ENCODE data around the gene HYPK.
"Not testable (repeated sequence)": the region's sequence is repeated elsewhere in the genome, so short reads cannot be mapped to it uniquely, and the experiment has no call there.

The HYPK gene

GRCh38 chr15:43795197-43795596, 5.2 kb upstream of the HYPK start:
- TF ChIP-seq, protein P1, sequence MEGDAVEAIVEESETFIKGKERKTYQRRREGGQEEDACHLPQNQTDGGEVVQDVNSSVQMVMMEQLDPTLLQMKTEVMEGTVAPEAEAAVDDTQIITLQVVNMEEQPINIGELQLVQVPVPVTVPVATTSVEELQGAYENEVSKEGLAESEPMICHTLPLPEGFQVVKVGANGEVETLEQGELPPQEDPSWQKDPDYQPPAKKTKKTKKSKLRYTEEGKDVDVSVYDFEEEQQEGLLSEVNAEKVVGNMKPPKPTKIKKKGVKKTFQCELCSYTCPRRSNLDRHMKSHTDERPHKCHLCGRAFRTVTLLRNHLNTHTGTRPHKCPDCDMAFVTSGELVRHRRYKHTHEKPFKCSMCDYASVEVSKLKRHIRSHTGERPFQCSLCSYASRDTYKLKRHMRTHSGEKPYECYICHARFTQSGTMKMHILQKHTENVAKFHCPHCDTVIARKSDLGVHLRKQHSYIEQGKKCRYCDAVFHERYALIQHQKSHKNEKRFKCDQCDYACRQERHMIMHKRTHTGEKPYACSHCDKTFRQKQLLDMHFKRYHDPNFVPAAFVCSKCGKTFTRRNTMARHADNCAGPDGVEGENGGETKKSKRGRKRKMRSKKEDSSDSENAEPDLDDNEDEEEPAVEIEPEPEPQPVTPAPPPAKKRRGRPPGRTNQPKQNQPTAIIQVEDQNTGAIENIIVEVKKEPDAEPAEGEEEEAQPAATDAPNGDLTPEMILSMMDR (IDR thresholded peaks at IDR 0.05; ENCODE audit: extremely low read depth, insufficient read depth, missing control alignments), result no peak
- in situ Hi-C loops (cut with MboI; ENCODE audit: low pct_unique_long_range_greater_than_20kb, low sequenced_read_pairs, unreplicated experiment), result no loop called here
- no peak for DNase-seq (ENCODE audit: low spot score)

DNA sequence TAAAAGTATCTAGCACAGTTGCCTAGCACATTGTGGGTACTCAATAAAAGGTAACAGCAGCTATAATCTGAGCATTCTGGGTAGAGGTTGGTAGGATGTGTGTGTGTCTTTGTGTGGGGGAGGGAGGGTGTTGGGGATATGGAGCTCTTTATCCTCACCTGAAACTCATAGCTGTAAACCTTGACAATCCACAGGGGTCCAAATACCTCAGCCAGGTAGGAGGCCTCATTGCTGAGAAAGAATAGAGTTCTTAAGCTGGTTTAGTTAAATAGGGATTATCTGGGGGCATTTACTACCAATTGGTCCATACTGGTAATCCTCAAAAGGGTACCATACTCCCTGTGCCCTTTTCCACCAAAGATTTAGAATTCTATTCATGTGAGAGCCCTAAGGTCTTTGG, 4.4 kb upstream of the HYPK start:
- DNase-seq (ENCODE audit: low spot score), result no peak
- TF ChIP-seq, protein P1 (IDR thresholded peaks at IDR 0.05; ENCODE audit: extremely low read depth, insufficient read depth, missing control alignments), result no peak
- in situ Hi-C loops (cut with MboI; ENCODE audit: low pct_unique_long_range_greater_than_20kb, low sequenced_read_pairs, unreplicated experiment), result no loop called here

DNA sequence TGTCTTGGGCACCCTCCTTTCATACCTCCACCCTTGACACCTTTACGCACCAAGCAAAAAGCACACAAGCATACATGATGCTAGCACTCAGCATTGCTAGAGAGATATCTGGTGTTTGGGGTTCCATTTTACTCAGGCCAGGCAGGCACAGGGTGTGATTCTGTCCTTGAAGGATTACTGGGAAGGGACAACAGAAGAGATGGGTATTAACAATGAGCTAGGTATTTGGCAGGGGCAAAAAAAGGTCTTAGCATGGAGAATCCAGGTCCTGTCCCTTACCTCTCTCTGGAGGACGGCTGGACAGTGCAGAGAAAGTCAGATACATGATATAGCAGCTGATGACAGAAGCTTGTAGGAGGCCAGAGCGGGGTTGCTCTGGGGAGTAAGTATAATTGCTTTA, 3.8 kb upstream of the HYPK start:
- DNase-seq (ENCODE audit: low spot score), result no peak
- in situ Hi-C loops (cut with MboI; ENCODE audit: low pct_unique_long_range_greater_than_20kb, low sequenced_read_pairs, unreplicated experiment), result no loop called here
- TF ChIP-seq, protein P1 (IDR thresholded peaks at IDR 0.05; ENCODE audit: extremely low read depth, insufficient read depth, missing control alignments), result no peak

- DNase-seq (ENCODE audit: low spot score), result peak; percentile 23
- TF ChIP-seq, protein P1 (IDR thresholded peaks at IDR 0.05; ENCODE audit: extremely low read depth, insufficient read depth, missing control alignments), result peak; percentile 19
- in situ Hi-C loops (cut with MboI; ENCODE audit: low pct_unique_long_range_greater_than_20kb, low sequenced_read_pairs, unreplicated experiment), result no loop called here
Measured at GRCh38 chr15:43799209-43799944, 1.0 kb upstream of the HYPK start.

GRCh38 chr15:43799945-43800285, 484 bp upstream of the HYPK start, which contains the start of gene SERINC4:
Gene SERINC4 (minus strand): TSS chr15:43800220. CDS start chr15:43799986, 234 bp downstream.
- DNase-seq (ENCODE audit: low spot score), result no peak
- in situ Hi-C loops (cut with MboI; ENCODE audit: low pct_unique_long_range_greater_than_20kb, low sequenced_read_pairs, unreplicated experiment), result no loop called here
- TF ChIP-seq, protein P1 (IDR thresholded peaks at IDR 0.05; ENCODE audit: extremely low read depth, insufficient read depth, missing control alignments), result no peak

DNA sequence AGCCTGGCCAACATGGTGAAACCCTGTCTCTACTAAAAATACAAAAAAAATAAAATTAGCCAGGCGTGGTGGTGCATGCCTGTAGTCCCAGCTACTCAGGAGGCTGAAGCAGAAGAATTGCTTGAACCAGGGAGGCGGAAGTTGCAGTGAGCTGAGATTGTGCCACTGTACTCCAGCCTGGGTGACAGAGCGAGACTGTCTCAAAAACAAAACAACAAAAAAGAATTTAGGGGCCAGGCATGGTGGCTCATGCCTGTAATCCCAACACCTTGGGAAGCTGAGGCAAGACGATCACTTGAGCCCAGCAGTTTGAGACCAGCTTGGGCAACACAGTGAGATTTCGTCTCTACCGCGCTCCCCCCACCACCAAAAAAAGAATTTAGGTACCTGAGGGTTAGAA, 2.3 kb downstream of the HYPK start:
- in situ Hi-C loops (cut with MboI; ENCODE audit: low pct_unique_long_range_greater_than_20kb, low sequenced_read_pairs, unreplicated experiment), result not testable (repeated sequence)

DNA sequence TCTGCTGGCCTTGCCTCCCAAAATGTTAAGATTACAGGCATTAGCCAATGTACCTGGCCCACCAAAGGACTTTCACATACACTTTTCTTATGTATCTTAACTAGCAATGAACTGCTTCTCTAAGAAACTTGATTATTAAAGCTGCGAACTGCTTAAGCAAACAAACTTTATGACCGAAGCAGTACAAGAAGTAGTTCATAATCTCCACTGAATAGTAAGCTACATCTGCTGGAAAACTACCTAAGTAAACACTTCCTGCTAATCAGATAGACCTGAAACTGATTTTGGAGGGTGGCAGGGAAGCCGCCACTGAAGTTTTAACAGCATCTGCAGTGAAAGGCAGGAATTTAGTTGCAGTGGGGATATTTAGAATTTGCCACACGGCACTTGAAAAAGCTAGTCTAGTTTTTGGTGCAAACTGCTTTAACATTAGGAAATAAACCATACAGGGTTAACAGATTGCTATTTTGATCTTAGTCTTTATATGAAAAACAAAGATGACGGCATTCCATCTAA, 8.1 kb downstream of the HYPK start:
- no peak for DNase-seq (ENCODE audit: low spot score)
- in situ Hi-C loops (cut with MboI; ENCODE audit: low pct_unique_long_range_greater_than_20kb, low sequenced_read_pairs, unreplicated experiment), result no loop called here
- TF ChIP-seq, protein P1 (IDR thresholded peaks at IDR 0.05; ENCODE audit: extremely low read depth, insufficient read depth, missing control alignments), result no peak

More for the DNA sequence above, 2.3 kb downstream of the HYPK start:
- DNase-seq (ENCODE audit: low spot score), result not testable (repeated sequence)
